AG08396 (cell line): ENCODE results near the gene MAD1L1.
"Not testable (repeated sequence)": the region's sequence is repeated elsewhere in the genome, so short reads cannot be mapped to it uniquely, and the experiment has no call there.

Experiments used
- DNase-seq: peaks from one replicate; pipeline ENCODE4 v3.0.0; 2012; ENCODE audit warnings: low spot score, mixed read lengths

Gene MAD1L1

GRCh38 chr7:1942243-1942940, 290.4 kb downstream of the MAD1L1 start:
- no peak for DNase-seq

- no peak for DNase-seq
Measured at GRCh38 chr7:1941464-1942242, 291.1 kb downstream of the MAD1L1 start.

GRCh38 chr7:1940863-1941262, 291.9 kb downstream of the MAD1L1 start:
- DNase-seq = no peak

GRCh38 chr7:1940402-1940786, 292.4 kb downstream of the MAD1L1 start:
- no peak for DNase-seq

- DNase-seq = no peak
Measured at GRCh38 chr7:1939434-1940401, 293.0 kb downstream of the MAD1L1 start.

GRCh38 chr7:1938788-1939433, 293.8 kb downstream of the MAD1L1 start:
- no peak for DNase-seq

- DNase-seq = no peak
Measured at GRCh38 chr7:1937252-1937605, 295.5 kb downstream of the MAD1L1 start.

GRCh38 chr7:1936531-1937251, 296.1 kb downstream of the MAD1L1 start:
- DNase-seq = no peak

- no peak for DNase-seq
Measured at GRCh38 chr7:1936006-1936310, 296.8 kb downstream of the MAD1L1 start.

GRCh38 chr7:1935176-1936005, 297.4 kb downstream of the MAD1L1 start:
- DNase-seq = no peak

GRCh38 chr7:1934756-1935155, 298.0 kb downstream of the MAD1L1 start:
- DNase-seq = no peak

GRCh38 chr7:1934017-1934416, 298.7 kb downstream of the MAD1L1 start:
- DNase-seq = no peak

GRCh38 chr7:1933066-1933750, 299.5 kb downstream of the MAD1L1 start:
- no peak for DNase-seq

GRCh38 chr7:1931951-1932270, 300.8 kb downstream of the MAD1L1 start:
- DNase-seq = no peak

- no peak for DNase-seq
Measured at GRCh38 chr7:1931256-1931950, 301.3 kb downstream of the MAD1L1 start.

- DNase-seq = no peak
Measured at GRCh38 chr7:1930381-1931065, 302.2 kb downstream of the MAD1L1 start.

GRCh38 chr7:1929349-1929925, 303.3 kb downstream of the MAD1L1 start:
- not testable (repeated sequence) for DNase-seq

GRCh38 chr7:1928645-1929348, 303.9 kb downstream of the MAD1L1 start:
- DNase-seq = no peak
